ENCODE measurements around the gene CRPPA.

DNA sequence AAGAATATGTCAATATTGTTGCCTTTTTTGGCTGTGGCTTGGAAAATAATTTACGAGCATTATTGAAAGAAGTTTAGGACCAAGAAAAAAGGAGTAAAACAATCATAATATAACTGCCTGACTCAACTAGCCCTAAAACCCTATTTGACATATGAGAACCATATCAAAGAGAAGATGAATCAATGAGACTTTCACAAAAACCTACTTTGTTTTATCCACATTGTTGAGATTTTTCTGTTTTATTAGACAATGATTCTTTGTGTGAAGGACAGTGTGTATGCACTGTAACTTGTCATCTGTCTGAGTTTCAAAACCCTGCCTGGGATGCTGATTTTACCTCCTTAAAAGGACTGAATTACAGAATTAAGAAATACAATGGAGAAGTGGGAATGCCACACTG is 25.2 kb upstream of the CRPPA start:
- TF ChIP-seq, protein P1, sequence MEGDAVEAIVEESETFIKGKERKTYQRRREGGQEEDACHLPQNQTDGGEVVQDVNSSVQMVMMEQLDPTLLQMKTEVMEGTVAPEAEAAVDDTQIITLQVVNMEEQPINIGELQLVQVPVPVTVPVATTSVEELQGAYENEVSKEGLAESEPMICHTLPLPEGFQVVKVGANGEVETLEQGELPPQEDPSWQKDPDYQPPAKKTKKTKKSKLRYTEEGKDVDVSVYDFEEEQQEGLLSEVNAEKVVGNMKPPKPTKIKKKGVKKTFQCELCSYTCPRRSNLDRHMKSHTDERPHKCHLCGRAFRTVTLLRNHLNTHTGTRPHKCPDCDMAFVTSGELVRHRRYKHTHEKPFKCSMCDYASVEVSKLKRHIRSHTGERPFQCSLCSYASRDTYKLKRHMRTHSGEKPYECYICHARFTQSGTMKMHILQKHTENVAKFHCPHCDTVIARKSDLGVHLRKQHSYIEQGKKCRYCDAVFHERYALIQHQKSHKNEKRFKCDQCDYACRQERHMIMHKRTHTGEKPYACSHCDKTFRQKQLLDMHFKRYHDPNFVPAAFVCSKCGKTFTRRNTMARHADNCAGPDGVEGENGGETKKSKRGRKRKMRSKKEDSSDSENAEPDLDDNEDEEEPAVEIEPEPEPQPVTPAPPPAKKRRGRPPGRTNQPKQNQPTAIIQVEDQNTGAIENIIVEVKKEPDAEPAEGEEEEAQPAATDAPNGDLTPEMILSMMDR (conservative IDR thresholded peaks at IDR 0.05 in 1 of 2, IDR thresholded peaks at IDR 0.05 in 1 of 2; ENCODE audit: extremely low read depth in 1 of 2, insufficient read depth in 1 of 2, low read depth in 1 of 2, low read length in 2 of 2) = no peak
- TF ChIP-seq EZH2 (IDR thresholded peaks at IDR 0.05; ENCODE audit: borderline replicate concordance, low read length) = no peak

Data from mammary epithelial cell (primary cell).